OCI-LY1 (cell line): Measurements from ENCODE around the gene COBL.

Experiments
- H2AFZ ChIP-seq: fragments of 200-600 bp; sonication (generic), shearing (Covaris generic); 2 replicates; pipeline ENCODE4 v1.6.0; 2014; ENCODE audit warnings: antibody characterized with exemption, mild to moderate bottlenecking, low read length
- H3F3A ChIP-seq: fragments of 200-600 bp; sonication (generic), shearing (Covaris generic); 2 replicates; pipeline ENCODE4 v1.6.0; 2014; ENCODE audit warnings: mild to moderate bottlenecking, antibody characterized with exemption, low read length, moderate library complexity; ENCODE audit not compliant: insufficient read depth
- H3K27ac ChIP-seq: fragments of 200-600 bp; sonication (generic); 2 replicates; pipeline ENCODE4 v1.5.1; 2014; ENCODE audit warnings: low read length, mixed run types, mild to moderate bottlenecking, low read depth; ENCODE audit not compliant: poor library complexity, severe bottlenecking
- H3K27me3 ChIP-seq: fragments of 200-600 bp; sonication (generic); 2 replicates; pipeline ENCODE4 v1.6.0; 2014; ENCODE audit warnings: antibody characterized with exemption, mild to moderate bottlenecking, low read length, moderate library complexity; ENCODE audit not compliant: insufficient read depth
- H3K36me3 ChIP-seq: fragments of 200-600 bp; sonication (generic); 2 replicates; pipeline ENCODE4 v1.6.1; 2014; ENCODE audit warnings: mild to moderate bottlenecking, antibody characterized with exemption, low read length, moderate library complexity, mixed read lengths; ENCODE audit not compliant: insufficient read depth
- H3K4me1 ChIP-seq: fragments of 200-600 bp; sonication (generic); 2 replicates; pipeline ENCODE4 v1.5.1; 2014; ENCODE audit warnings: mild to moderate bottlenecking, low read length, moderate library complexity; ENCODE audit not compliant: insufficient read depth, severe bottlenecking
- H3K4me2 ChIP-seq: fragments of 200-600 bp; sonication (generic), shearing (Covaris generic); 2 replicates; pipeline ENCODE4 v1.6.1; 2014; ENCODE audit warnings: low read length
- H3K4me3 ChIP-seq: fragments of 200-600 bp; sonication (generic); 2 replicates; pipeline ENCODE4 v1.5.1; 2014; ENCODE audit warnings: low read length, low read depth, mild to moderate bottlenecking, mixed read lengths; ENCODE audit not compliant: poor library complexity, severe bottlenecking
- H3K79me2 ChIP-seq: fragments of 200-600 bp; shearing (Covaris generic); 2 replicates; pipeline ENCODE4 v1.6.1; 2016; ENCODE audit warnings: mixed run types, low read length, mixed read lengths; ENCODE audit not compliant: insufficient read depth
- H3K9ac ChIP-seq: fragments of 200-600 bp; sonication (generic), shearing (Covaris generic); 2 replicates; pipeline ENCODE4 v1.6.1; 2014; ENCODE audit warnings: mild to moderate bottlenecking, low read length, mixed read lengths
- H3K9me2 ChIP-seq: fragments of 200-600 bp; sonication (generic), shearing (Covaris generic); 2 replicates; pipeline ENCODE4 v1.6.1; 2014; ENCODE audit warnings: low read depth, mild to moderate bottlenecking, low read length, mixed read lengths
- H3K9me3 ChIP-seq: fragments of 200-600 bp; shearing (Covaris generic); 2 replicates; pipeline ENCODE4 v1.6.1; 2014; ENCODE audit warnings: low read length, mixed read lengths
- H4K20me1 ChIP-seq: fragments of 200-600 bp; sonication (generic), shearing (Covaris generic); 2 replicates; pipeline ENCODE4 v1.6.0; 2016; ENCODE audit warnings: mild to moderate bottlenecking, low read length; ENCODE audit not compliant: insufficient read depth
- CTCF ChIP-seq: fragments of 200-600 bp; sonication (generic), shearing (Covaris generic); IDR thresholded peaks from 2 replicates; pipeline ENCODE4 v1.5.1; 2017; ENCODE audit warnings: mild to moderate bottlenecking, antibody characterized with exemption, low read length, moderate library complexity, mixed read lengths
- EZH2 ChIP-seq: fragments of 200-600 bp; sonication (generic), shearing (Covaris generic); IDR thresholded peaks from 2 replicates; pipeline ENCODE4 v1.8.0; 2017; ENCODE audit warnings: borderline replicate concordance, mixed run types, mild to moderate bottlenecking, antibody characterized with exemption, low read length, moderate library complexity, mixed read lengths

COBL gene

GRCh38 chr7:51021906-51022570, 294.6 kb downstream of the COBL start:
- Histone ChIP-seq H3K79me2 (no peaks in the 10 kb centered on the region), H3K4me2 (no peak overlapping the region), H3K9me2 (no peaks in the 10 kb centered on the region), H3K27me3 (peaks cover 4% of the 10 kb centered on the region; the same call in 1 of the 2 replicates), H3K9me3 (no peaks in the 10 kb centered on the region), H3K9ac (no peak overlapping the region), H3F3A (no peaks in the 10 kb centered on the region), H2AFZ (no peak overlapping the region), H3K4me1 (no peaks in the 10 kb centered on the region), H3K27ac (no peak overlapping the region), H3K36me3 (no peaks in the 10 kb centered on the region), H4K20me1 (no peaks in the 10 kb centered on the region), H3K4me3 (no peak overlapping the region)
- TF ChIP-seq CTCF (no peak), EZH2 (no peak)

GRCh38 chr7:51020944-51021343, 295.7 kb downstream of the COBL start:
- no peak overlapping the region for H3K27ac ChIP-seq
- no peak overlapping the region for H3K9ac ChIP-seq
- no peaks in the 10 kb centered on the region for H3K4me1 ChIP-seq
- no peaks in the 10 kb centered on the region for H3K36me3 ChIP-seq
- H3K9me3 ChIP-seq, result no peaks in the 10 kb centered on the region
- TF ChIP-seq CTCF (no peak), EZH2 (no peak)
- H3K27me3 ChIP-seq, result peaks cover 4% of the 10 kb centered on the region; the same call in 1 of the 2 replicates
- H3K4me2 ChIP-seq, result no peak overlapping the region
- no peaks in the 10 kb centered on the region for H4K20me1 ChIP-seq
- H3K79me2 ChIP-seq, result no peaks in the 10 kb centered on the region
- H3F3A ChIP-seq, result no peaks in the 10 kb centered on the region
- H3K9me2 ChIP-seq, result no peaks in the 10 kb centered on the region
- no peak overlapping the region for H3K4me3 ChIP-seq
- H2AFZ ChIP-seq, result no peak overlapping the region

- Histone ChIP-seq H3F3A (no peaks in the 10 kb centered on the region), H4K20me1 (no peaks in the 10 kb centered on the region), H3K27ac (no peak overlapping the region), H2AFZ (no peak overlapping the region), H3K9me3 (no peaks in the 10 kb centered on the region), H3K9ac (no peak overlapping the region), H3K27me3 (peaks cover 4% of the 10 kb centered on the region; the same call in 1 of the 2 replicates), H3K4me3 (no peak overlapping the region), H3K4me1 (no peaks in the 10 kb centered on the region), H3K36me3 (no peaks in the 10 kb centered on the region), H3K9me2 (no peaks in the 10 kb centered on the region), H3K79me2 (no peaks in the 10 kb centered on the region), H3K4me2 (no peak overlapping the region)
- TF ChIP-seq CTCF (no peak), EZH2 (no peak)
Observed at GRCh38 chr7:51019891-51020870, 296.4 kb downstream of the COBL start.
